ENCODE data around the gene C22orf15. TPM values are rescaled to one million over a fixed set of nuclear protein-coding genes. Genes with fewer than 3 reads are reported as not detected.

C22orf15 gene
- total and polyA plus RNA-seq, 3 donors from 2014 or later: 0.68 to 8.8 (median 2.4) TPM

GRCh38 chr22:23716811-23717801, 45.7 kb upstream of the C22orf15 start:
- Histone ChIP-seq H3K4me3 (peak overlapping the region; percentile 76 to 77), H3K9me3 (no peaks in the 10 kb centered on the region), H3K27ac (peak overlapping the region; percentile 40 to 83), H3K36me3 (ENCODE audit: low read depth, missing control alignments) (no peaks in the 10 kb centered on the region), H3K27me3 (no peaks in the 10 kb centered on the region), H3K4me1 (no peaks in the 10 kb centered on the region)
- DNase-seq: peak; percentile 93
- TF ChIP-seq POLR2A (IDR thresholded peaks at IDR 0.05): peak; percentile 21
- TF ChIP-seq CTCF (IDR thresholded peaks at IDR 0.05): no peak
- intact Hi-C loops (cut with DNase I; ENCODE audit: low total_unique reads): no loop called here
- 1 to 5% methylated on average over 4 to 63 of the region's 84 CpGs for WGBS, 2 donors

GRCh38 chr22:23718371-23719165, 44.2 kb upstream of the C22orf15 start:
- H3K9me3 ChIP-seq: no peaks in the 10 kb centered on the region
- H3K4me3 ChIP-seq: no peak overlapping the region
- intact Hi-C loops (cut with DNase I; ENCODE audit: low total_unique reads): no loop called here
- no peaks in the 10 kb centered on the region for H3K27me3 ChIP-seq
- 87 to 89% methylated on average over 17 of the region's 17 CpGs for WGBS, 2 donors
- no peak overlapping the region for H3K27ac ChIP-seq
- DNase-seq: no peak
- no peak for TF ChIP-seq POLR2A (IDR thresholded peaks at IDR 0.05)
- TF ChIP-seq CTCF (IDR thresholded peaks at IDR 0.05): no peak
- H3K4me1 ChIP-seq: no peaks in the 10 kb centered on the region
- H3K36me3 ChIP-seq (ENCODE audit: low read depth, missing control alignments): no peaks in the 10 kb centered on the region

GRCh38 chr22:23720855-23721254, 41.9 kb upstream of the C22orf15 start:
- no peak for TF ChIP-seq CTCF (IDR thresholded peaks at IDR 0.05)
- TF ChIP-seq POLR2A (IDR thresholded peaks at IDR 0.05): no peak
- Histone ChIP-seq H3K27ac (no peak overlapping the region), H3K36me3 (ENCODE audit: low read depth, missing control alignments) (no peaks in the 10 kb centered on the region), H3K27me3 (no peaks in the 10 kb centered on the region), H3K9me3 (no peaks in the 10 kb centered on the region), H3K4me3 (no peak overlapping the region), H3K4me1 (no peaks in the 10 kb centered on the region)
- WGBS, 2 donors: 69 to 80% methylated on average over 6 of the region's 6 CpGs
- intact Hi-C loops (cut with DNase I; ENCODE audit: low total_unique reads): no loop called here
- no peak for DNase-seq

- Histone ChIP-seq H3K4me3 (no peak overlapping the region), H3K27me3 (no peaks in the 10 kb centered on the region), H3K36me3 (ENCODE audit: low read depth, missing control alignments) (no peaks in the 10 kb centered on the region), H3K27ac (no peak overlapping the region), H3K4me1 (no peaks in the 10 kb centered on the region), H3K9me3 (no peaks in the 10 kb centered on the region)
- DNase-seq: no peak
- intact Hi-C loops (cut with DNase I; ENCODE audit: low total_unique reads): no loop called here
- no peak for TF ChIP-seq POLR2A (IDR thresholded peaks at IDR 0.05)
- TF ChIP-seq CTCF (IDR thresholded peaks at IDR 0.05): no peak
- WGBS, 2 donors: 85% methylated on average over 4 of the region's 4 CpGs
Measured at GRCh38 chr22:23722160-23722559, 40.6 kb upstream of the C22orf15 start.

Data from testis (tissue), 3 donors.